ENCODE results near the gene SNN. TPM values are rescaled to one million over a fixed set of nuclear protein-coding genes. Genes with fewer than 3 reads are reported as not detected.

Gene SNN
- total RNA-seq (2014; rRNA removed; shearing (Covaris generic)): 10.1 and 11.5 TPM in 2 replicates

- peak; percentile 43 to 87 for DNase-seq (ENCODE audit: low read depth in 1 of 2, low spot score in 2 of 2)
- H3K27me3 ChIP-seq (replicated peaks): no peaks in the 10 kb centered on the region
- peak within 1 kb of the TSS; percentile 54; the same call in 1 of the 2 replicates for H3K27ac ChIP-seq
- H3K36me3 ChIP-seq: no peaks in the 10 kb centered on the region
- H3K4me1 ChIP-seq (replicated peaks): peaks cover 22% of the 10 kb centered on the region
- H3K4me3 ChIP-seq: peak within 1 kb of the TSS; percentile 53
- 0 out of 2 replicates have a peak, but pooled peaks cover 6% of the 10 kb centered on the region for H3K9me3 ChIP-seq (replicated peaks)
Observed at GRCh38 chr16:11667824-11668622, at the start of gene SNN. SNN (plus strand) TSS chr16:11668455; CDS start chr16:11676060, 7,605 bp downstream.

- no peaks in the 10 kb centered on the region for H3K36me3 ChIP-seq
- H3K9me3 ChIP-seq (replicated peaks): no peaks in the 10 kb centered on the region
- H3K27ac ChIP-seq: no peak overlapping the region
- H3K27me3 ChIP-seq (replicated peaks): no peaks in the 10 kb centered on the region
- DNase-seq (ENCODE audit: low read depth in 1 of 2, low spot score in 2 of 2): peak in 1 of 2 experiments; percentile 46
- no peak overlapping the region for H3K4me3 ChIP-seq
- peaks cover 44% of the 10 kb centered on the region for H3K4me1 ChIP-seq (replicated peaks)
Observed at GRCh38 chr16:11619327-11619851, 48.9 kb upstream of the SNN start.

- Histone ChIP-seq H3K36me3 (no peaks in the 10 kb centered on the region), H3K27me3 (replicated peaks) (no peaks in the 10 kb centered on the region), H3K4me3 (no peak overlapping the region), H3K27ac (no peak overlapping the region), H3K9me3 (replicated peaks) (no peaks in the 10 kb centered on the region), H3K4me1 (replicated peaks) (peaks cover 33% of the 10 kb centered on the region)
- no peak for DNase-seq (ENCODE audit: low read depth in 1 of 2, low spot score in 2 of 2)
Observed at GRCh38 chr16:11620243-11621003, 47.8 kb upstream of the SNN start.

- Histone ChIP-seq H3K36me3 (no peaks in the 10 kb centered on the region), H3K27me3 (replicated peaks) (no peaks in the 10 kb centered on the region), H3K27ac (peak overlapping the region; percentile 32), H3K4me3 (peak overlapping the region; percentile 23), H3K4me1 (replicated peaks) (peaks cover 27% of the 10 kb centered on the region), H3K9me3 (replicated peaks) (no peaks in the 10 kb centered on the region)
- DNase-seq (ENCODE audit: low read depth in 1 of 2, low spot score in 2 of 2): no peak
Observed at GRCh38 chr16:11621539-11621919, 46.7 kb upstream of the SNN start.

- Histone ChIP-seq H3K27ac (peak overlapping the region; percentile 32), H3K4me3 (peak overlapping the region; percentile 23), H3K4me1 (replicated peaks) (peaks cover 27% of the 10 kb centered on the region), H3K9me3 (replicated peaks) (no peaks in the 10 kb centered on the region), H3K27me3 (replicated peaks) (no peaks in the 10 kb centered on the region), H3K36me3 (no peaks in the 10 kb centered on the region)
- peak; percentile 70 to 71 for DNase-seq (ENCODE audit: low read depth in 1 of 2, low spot score in 2 of 2)
Observed at GRCh38 chr16:11621920-11622651, 46.2 kb upstream of the SNN start.

GRCh38 chr16:11624205-11624604 lies 44.0 kb upstream of the SNN start:
- Histone ChIP-seq H3K9me3 (replicated peaks) (no peaks in the 10 kb centered on the region), H3K27me3 (replicated peaks) (no peaks in the 10 kb centered on the region), H3K36me3 (no peaks in the 10 kb centered on the region), H3K4me1 (replicated peaks) (peaks cover 29% of the 10 kb centered on the region), H3K4me3 (no peak overlapping the region), H3K27ac (no peak overlapping the region)
- DNase-seq (ENCODE audit: low read depth in 1 of 2, low spot score in 2 of 2): no peak

GRCh38 chr16:11624636-11625607 lies 43.3 kb upstream of the SNN start:
- no peak overlapping the region for H3K27ac ChIP-seq
- no peaks in the 10 kb centered on the region for H3K27me3 ChIP-seq (replicated peaks)
- H3K36me3 ChIP-seq: no peaks in the 10 kb centered on the region
- peaks cover 28% of the 10 kb centered on the region for H3K4me1 ChIP-seq (replicated peaks)
- no peak for DNase-seq (ENCODE audit: low read depth in 1 of 2, low spot score in 2 of 2)
- no peaks in the 10 kb centered on the region for H3K9me3 ChIP-seq (replicated peaks)
- H3K4me3 ChIP-seq: no peak overlapping the region

GRCh38 chr16:11625769-11626168 lies 42.5 kb upstream of the SNN start:
- Histone ChIP-seq H3K36me3 (no peaks in the 10 kb centered on the region), H3K27me3 (replicated peaks) (no peaks in the 10 kb centered on the region), H3K4me1 (replicated peaks) (peaks cover 26% of the 10 kb centered on the region), H3K9me3 (replicated peaks) (no peaks in the 10 kb centered on the region), H3K27ac (no peak overlapping the region), H3K4me3 (no peak overlapping the region)
- no peak for DNase-seq (ENCODE audit: low read depth in 1 of 2, low spot score in 2 of 2)

GRCh38 chr16:11626657-11627291 lies 41.5 kb upstream of the SNN start:
- H3K27ac ChIP-seq: no peak overlapping the region
- no peaks in the 10 kb centered on the region for H3K36me3 ChIP-seq
- DNase-seq (ENCODE audit: low read depth in 1 of 2, low spot score in 2 of 2): no peak
- no peak overlapping the region for H3K4me3 ChIP-seq
- no peaks in the 10 kb centered on the region for H3K9me3 ChIP-seq (replicated peaks)
- H3K27me3 ChIP-seq (replicated peaks): no peaks in the 10 kb centered on the region
- H3K4me1 ChIP-seq (replicated peaks): peaks cover 16% of the 10 kb centered on the region

- H3K4me3 ChIP-seq: no peak overlapping the region
- H3K27ac ChIP-seq: no peak overlapping the region
- DNase-seq (ENCODE audit: low read depth in 1 of 2, low spot score in 2 of 2): no peak
Observed at GRCh38 chr16:11627292-11627663, 41.0 kb upstream of the SNN start.

GRCh38 chr16:11627822-11628457 lies 40.3 kb upstream of the SNN start:
- Histone ChIP-seq H3K4me1 (replicated peaks) (peaks cover 18% of the 10 kb centered on the region), H3K4me3 (no peak overlapping the region), H3K27ac (no peak overlapping the region), H3K27me3 (replicated peaks) (no peaks in the 10 kb centered on the region), H3K36me3 (no peaks in the 10 kb centered on the region), H3K9me3 (replicated peaks) (no peaks in the 10 kb centered on the region)
- no peak for DNase-seq (ENCODE audit: low read depth in 1 of 2, low spot score in 2 of 2)

More at GRCh38 chr16:11627292-11627663, 41.0 kb upstream of the SNN start:
- no peaks in the 10 kb centered on the region for H3K36me3 ChIP-seq
- H3K4me1 ChIP-seq (replicated peaks): peaks cover 16% of the 10 kb centered on the region
- no peaks in the 10 kb centered on the region for H3K27me3 ChIP-seq (replicated peaks)
- H3K9me3 ChIP-seq (replicated peaks): no peaks in the 10 kb centered on the region
